Measurements from ENCODE around the gene CTNND2. TPM values are rescaled to one million over a fixed set of nuclear protein-coding genes. Genes with fewer than 3 reads are reported as not detected.

The CTNND2 gene
- total RNA-seq, 4 donors from 2014 or later = 0.04 TPM; not detected in 3

GRCh38 chr5:11793396-11793795, 110.8 kb downstream of the CTNND2 start:
- no peak overlapping the region for H3K27ac ChIP-seq
- no peaks in the 10 kb centered on the region for H3K27me3 ChIP-seq
- intact Hi-C loops (cut with DNase I; ENCODE audit: low total_unique reads) (no loop called here), in situ Hi-C loops (cut with MboI; ENCODE audit: low sequenced_read_pairs in 4 of 4) (no loop called here)
- H3K4me3 ChIP-seq = no peak overlapping the region
- DNase-seq (no peak), ATAC-seq (no peak)
- no peak for TF ChIP-seq CTCF (IDR thresholded peaks at IDR 0.05 in 4 of 5, conservative IDR thresholded peaks at IDR 0.05 in 1 of 5)
- TF ChIP-seq POLR2A (IDR thresholded peaks at IDR 0.05) = no peak
- no peaks in the 10 kb centered on the region for H3K36me3 ChIP-seq
- no peaks in the 10 kb centered on the region for H3K4me1 ChIP-seq
- no peaks in the 10 kb centered on the region for H3K9me3 ChIP-seq

GRCh38 chr5:11792621-11793020, 111.6 kb downstream of the CTNND2 start:
- Histone ChIP-seq H3K36me3 (no peaks in the 10 kb centered on the region), H3K4me1 (no peaks in the 10 kb centered on the region), H3K9me3 (no peaks in the 10 kb centered on the region), H3K4me3 (no peak overlapping the region), H3K27ac (no peak overlapping the region), H3K27me3 (no peaks in the 10 kb centered on the region)
- intact Hi-C loops (cut with DNase I; ENCODE audit: low total_unique reads) (no loop called here), in situ Hi-C loops (cut with MboI; ENCODE audit: low sequenced_read_pairs in 4 of 4) (no loop called here)
- DNase-seq (no peak), ATAC-seq (no peak)
- TF ChIP-seq CTCF (IDR thresholded peaks at IDR 0.05 in 4 of 5, conservative IDR thresholded peaks at IDR 0.05 in 1 of 5) (no peak), POLR2A (IDR thresholded peaks at IDR 0.05) (no peak)

DNA sequence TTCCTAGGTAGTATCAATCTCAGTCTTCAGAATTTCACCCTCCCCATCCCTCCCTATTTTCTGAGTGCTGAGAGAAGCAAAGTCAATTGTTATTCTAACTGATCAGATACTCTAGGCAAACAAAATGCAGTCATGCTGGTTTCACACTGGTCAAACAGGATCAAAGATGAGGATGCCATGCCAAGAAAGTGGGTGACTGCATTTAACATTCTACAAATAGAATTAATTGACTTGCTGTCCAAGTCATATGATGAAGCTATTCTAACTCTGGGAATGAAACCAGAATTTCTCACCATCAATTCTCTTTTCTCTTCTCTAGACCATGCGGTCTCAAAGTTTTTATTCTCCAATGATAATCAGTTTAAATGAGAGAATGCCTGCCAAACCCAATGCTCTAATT, 112.5 kb downstream of the CTNND2 start:
- ATAC-seq = no peak

DNA sequence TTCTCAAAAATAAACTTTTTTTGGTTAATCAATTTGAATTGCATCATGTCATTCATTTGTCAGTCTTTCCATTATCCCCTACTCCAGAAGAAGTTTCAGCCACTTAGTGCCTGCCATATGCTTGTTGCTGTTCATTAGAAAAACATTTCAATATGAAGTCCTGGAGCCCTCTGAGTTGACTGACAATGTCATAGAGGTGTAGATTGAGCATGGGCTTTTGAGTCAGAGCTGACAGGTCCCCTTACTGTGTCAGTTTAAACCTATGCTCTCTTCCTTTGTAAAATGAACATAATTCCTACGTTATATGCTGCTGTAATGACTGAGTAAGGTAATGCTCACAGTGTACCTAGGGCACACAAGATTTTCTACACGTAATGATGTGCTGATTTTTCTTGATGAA, 114.0 kb downstream of the CTNND2 start:
- Histone ChIP-seq H3K9me3 (no peaks in the 10 kb centered on the region), H3K4me1 (no peaks in the 10 kb centered on the region), H3K4me3 (no peak overlapping the region), H3K36me3 (no peaks in the 10 kb centered on the region), H3K27me3 (no peaks in the 10 kb centered on the region), H3K27ac (no peak overlapping the region)
- ATAC-seq = no peak
- intact Hi-C loops (cut with DNase I; ENCODE audit: low total_unique reads) (no loop called here), in situ Hi-C loops (cut with MboI; ENCODE audit: low sequenced_read_pairs in 4 of 4) (no loop called here)
- no peak for DNase-seq
- TF ChIP-seq CTCF (IDR thresholded peaks at IDR 0.05 in 4 of 5, conservative IDR thresholded peaks at IDR 0.05 in 1 of 5) = no peak
- no peak for TF ChIP-seq POLR2A (IDR thresholded peaks at IDR 0.05)

More for the DNA sequence above, 112.5 kb downstream of the CTNND2 start:
- DNase-seq = no peak
- Histone ChIP-seq H3K36me3 (no peaks in the 10 kb centered on the region), H3K27ac (no peak overlapping the region), H3K4me1 (no peaks in the 10 kb centered on the region), H3K27me3 (no peaks in the 10 kb centered on the region), H3K9me3 (no peaks in the 10 kb centered on the region), H3K4me3 (no peak overlapping the region)
- TF ChIP-seq CTCF (IDR thresholded peaks at IDR 0.05 in 4 of 5, conservative IDR thresholded peaks at IDR 0.05 in 1 of 5) (no peak), POLR2A (IDR thresholded peaks at IDR 0.05) (no peak)
- in situ Hi-C loops (cut with MboI; ENCODE audit: low sequenced_read_pairs in 4 of 4) (no loop called here), intact Hi-C loops (cut with DNase I; ENCODE audit: low total_unique reads) (no loop called here)

- Histone ChIP-seq H3K36me3 (no peaks in the 10 kb centered on the region), H3K27me3 (no peaks in the 10 kb centered on the region), H3K9me3 (no peaks in the 10 kb centered on the region), H3K4me3 (no peak overlapping the region), H3K27ac (no peak overlapping the region), H3K4me1 (no peaks in the 10 kb centered on the region)
- intact Hi-C loops (cut with DNase I; ENCODE audit: low total_unique reads) (no loop called here), in situ Hi-C loops (cut with MboI; ENCODE audit: low sequenced_read_pairs in 4 of 4) (no loop called here)
- no peak for ATAC-seq
- TF ChIP-seq CTCF (IDR thresholded peaks at IDR 0.05 in 4 of 5, conservative IDR thresholded peaks at IDR 0.05 in 1 of 5) (no peak), POLR2A (IDR thresholded peaks at IDR 0.05) (no peak)
- DNase-seq = no peak
Measured at GRCh38 chr5:11785771-11786352, 118.4 kb downstream of the CTNND2 start.
